ENCODE measurements around the gene TXNRD3. TPM values are rescaled to one million over a fixed set of nuclear protein-coding genes. Genes with fewer than 3 reads are reported as not detected.

TXNRD3 gene
- total and polyA plus RNA-seq, 2 experiments from 2014 or later, result 10.4 to 13.1 TPM

DNA sequence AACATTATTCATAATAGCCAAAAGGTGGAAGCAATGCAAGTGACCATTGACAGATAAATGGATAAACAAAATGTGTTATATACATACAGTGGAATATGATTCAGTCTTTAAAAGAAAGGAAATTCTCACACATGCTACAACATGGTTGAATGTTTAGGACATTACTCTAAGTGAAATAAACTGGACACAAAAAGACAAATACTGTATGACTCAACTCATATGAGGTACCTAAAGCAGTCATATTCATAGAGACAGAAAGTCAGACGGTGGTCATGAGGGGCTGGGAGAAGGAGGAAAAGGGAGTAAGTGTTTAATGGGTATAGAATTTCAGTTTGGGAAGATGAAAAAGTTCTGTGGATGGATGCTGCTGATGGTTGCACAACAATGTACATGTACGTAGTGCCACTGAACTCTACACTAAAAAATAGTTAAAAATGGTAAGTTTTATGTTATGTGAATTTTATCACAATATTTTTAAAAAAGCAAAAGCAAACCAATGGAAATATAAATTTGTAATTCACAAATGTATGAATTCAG is 5.3 kb downstream of the TXNRD3 start:
- no peaks in the 10 kb centered on the region for H3K9me3 ChIP-seq (ENCODE audit: low read depth)
- H3K36me3 ChIP-seq (replicated peaks; ENCODE audit: insufficient read depth, low read depth), result no peaks in the 10 kb centered on the region
- H3K4me1 ChIP-seq (ENCODE audit: insufficient read depth), result no peaks in the 10 kb centered on the region
- H3K4me2 ChIP-seq, result no peak overlapping the region
- H4K20me1 ChIP-seq (ENCODE audit: insufficient read depth, poor library complexity, severe bottlenecking), result no peaks in the 10 kb centered on the region
- WGBS (ENCODE audit: low lambda C conversion rate, missing lambda C conversion rate), result 72% methylated on average over 2 of the region's 2 CpGs
- H3K79me2 ChIP-seq, result peaks cover 26% of the 10 kb centered on the region
- H3K27ac ChIP-seq, result no peak overlapping the region
- no peaks in the 10 kb centered on the region for H3K9me2 ChIP-seq (replicated peaks; ENCODE audit: insufficient read depth)
- no peak overlapping the region for H3K4me3 ChIP-seq
- TF ChIP-seq, protein P1, sequence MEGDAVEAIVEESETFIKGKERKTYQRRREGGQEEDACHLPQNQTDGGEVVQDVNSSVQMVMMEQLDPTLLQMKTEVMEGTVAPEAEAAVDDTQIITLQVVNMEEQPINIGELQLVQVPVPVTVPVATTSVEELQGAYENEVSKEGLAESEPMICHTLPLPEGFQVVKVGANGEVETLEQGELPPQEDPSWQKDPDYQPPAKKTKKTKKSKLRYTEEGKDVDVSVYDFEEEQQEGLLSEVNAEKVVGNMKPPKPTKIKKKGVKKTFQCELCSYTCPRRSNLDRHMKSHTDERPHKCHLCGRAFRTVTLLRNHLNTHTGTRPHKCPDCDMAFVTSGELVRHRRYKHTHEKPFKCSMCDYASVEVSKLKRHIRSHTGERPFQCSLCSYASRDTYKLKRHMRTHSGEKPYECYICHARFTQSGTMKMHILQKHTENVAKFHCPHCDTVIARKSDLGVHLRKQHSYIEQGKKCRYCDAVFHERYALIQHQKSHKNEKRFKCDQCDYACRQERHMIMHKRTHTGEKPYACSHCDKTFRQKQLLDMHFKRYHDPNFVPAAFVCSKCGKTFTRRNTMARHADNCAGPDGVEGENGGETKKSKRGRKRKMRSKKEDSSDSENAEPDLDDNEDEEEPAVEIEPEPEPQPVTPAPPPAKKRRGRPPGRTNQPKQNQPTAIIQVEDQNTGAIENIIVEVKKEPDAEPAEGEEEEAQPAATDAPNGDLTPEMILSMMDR (IDR thresholded peaks at IDR 0.05; ENCODE audit: poor library complexity), result no peak
- TF ChIP-seq EZH2 (IDR thresholded peaks at IDR 0.05; ENCODE audit: borderline replicate concordance), result no peak
- no peak for TF ChIP-seq EZH2phosphoT487 (IDR thresholded peaks at IDR 0.05; ENCODE audit: low read depth, severe bottlenecking, unreplicated experiment)
- no peak for DNase-seq (ENCODE audit: low spot score)
- H3K27me3 ChIP-seq, result no peaks in the 10 kb centered on the region
- H2AFZ ChIP-seq, result no peak overlapping the region

- H3K4me2 ChIP-seq, result no peak overlapping the region
- 56% methylated on average over 1 of the region's 1 CpG for WGBS (ENCODE audit: low lambda C conversion rate, missing lambda C conversion rate)
These were observed 8.2 kb downstream of the TXNRD3 start for GRCh38 chr3:126646674-126647073.

GRCh38 chr3:126644615-126645014 is 10.3 kb downstream of the TXNRD3 start:
- 87% methylated on average over 2 of the region's 2 CpGs for WGBS (ENCODE audit: low lambda C conversion rate, missing lambda C conversion rate)
- H3K36me3 ChIP-seq (replicated peaks; ENCODE audit: insufficient read depth, low read depth), result no peaks in the 10 kb centered on the region
- H3K9me2 ChIP-seq (replicated peaks; ENCODE audit: insufficient read depth), result no peaks in the 10 kb centered on the region
- no peak overlapping the region for H3K4me3 ChIP-seq
- TF ChIP-seq EZH2phosphoT487 (IDR thresholded peaks at IDR 0.05; ENCODE audit: low read depth, severe bottlenecking, unreplicated experiment) (no peak), EZH2 (IDR thresholded peaks at IDR 0.05; ENCODE audit: borderline replicate concordance) (no peak)
- TF ChIP-seq, protein P1 (IDR thresholded peaks at IDR 0.05; ENCODE audit: poor library complexity), result no peak
- no peaks in the 10 kb centered on the region for H3K27me3 ChIP-seq
- no peaks in the 10 kb centered on the region for H4K20me1 ChIP-seq (ENCODE audit: insufficient read depth, poor library complexity, severe bottlenecking)
- H3K4me1 ChIP-seq (ENCODE audit: insufficient read depth), result no peaks in the 10 kb centered on the region
- H3K9me3 ChIP-seq (ENCODE audit: low read depth), result no peaks in the 10 kb centered on the region
- no peak for DNase-seq (ENCODE audit: low spot score)
- H2AFZ ChIP-seq, result no peak overlapping the region
- no peak overlapping the region for H3K27ac ChIP-seq
- peaks cover 13% of the 10 kb centered on the region for H3K79me2 ChIP-seq
- H3K4me2 ChIP-seq, result no peak overlapping the region

More at GRCh38 chr3:126646674-126647073, 8.2 kb downstream of the TXNRD3 start:
- Histone ChIP-seq H3K79me2 (peaks cover 13% of the 10 kb centered on the region), H3K9me3 (ENCODE audit: low read depth) (no peaks in the 10 kb centered on the region), H3K36me3 (replicated peaks; ENCODE audit: insufficient read depth, low read depth) (no peaks in the 10 kb centered on the region), H3K27ac (no peak overlapping the region), H4K20me1 (ENCODE audit: insufficient read depth, poor library complexity, severe bottlenecking) (no peaks in the 10 kb centered on the region), H3K4me1 (ENCODE audit: insufficient read depth) (no peaks in the 10 kb centered on the region), H3K4me3 (no peak overlapping the region), H2AFZ (no peak overlapping the region), H3K27me3 (no peaks in the 10 kb centered on the region), H3K9me2 (replicated peaks; ENCODE audit: insufficient read depth) (no peaks in the 10 kb centered on the region)
- TF ChIP-seq EZH2 (IDR thresholded peaks at IDR 0.05; ENCODE audit: borderline replicate concordance) (no peak), EZH2phosphoT487 (IDR thresholded peaks at IDR 0.05; ENCODE audit: low read depth, severe bottlenecking, unreplicated experiment) (no peak)
- TF ChIP-seq, protein P1 (IDR thresholded peaks at IDR 0.05; ENCODE audit: poor library complexity), result no peak
- no peak for DNase-seq (ENCODE audit: low spot score)

Measured in hepatocyte (in vitro differentiated cells).